GM12865 (cell line): ENCODE results near the gene PIM3.

Experiments
- DNase-seq: peaks from one replicate; pipeline ENCODE4 v3.0.0; 2010; ENCODE audit warnings: low read depth
- H3K4me3 ChIP-seq: 2 replicates; pipeline ENCODE4 v1.5.1; 2011; ENCODE audit warnings: mild to moderate bottlenecking, low read depth, low read length, control low read depth
- TF ChIP-seq, protein P1 (sequence below): IDR thresholded peaks from 2 replicates; pipeline ENCODE4 v1.5.1; 2011; ENCODE audit warnings: low read length, control low read depth, low read depth, inconsistent platforms; ENCODE audit not compliant: insufficient read depth; ENCODE audit errors: missing control alignments

The PIM3 gene

DNA sequence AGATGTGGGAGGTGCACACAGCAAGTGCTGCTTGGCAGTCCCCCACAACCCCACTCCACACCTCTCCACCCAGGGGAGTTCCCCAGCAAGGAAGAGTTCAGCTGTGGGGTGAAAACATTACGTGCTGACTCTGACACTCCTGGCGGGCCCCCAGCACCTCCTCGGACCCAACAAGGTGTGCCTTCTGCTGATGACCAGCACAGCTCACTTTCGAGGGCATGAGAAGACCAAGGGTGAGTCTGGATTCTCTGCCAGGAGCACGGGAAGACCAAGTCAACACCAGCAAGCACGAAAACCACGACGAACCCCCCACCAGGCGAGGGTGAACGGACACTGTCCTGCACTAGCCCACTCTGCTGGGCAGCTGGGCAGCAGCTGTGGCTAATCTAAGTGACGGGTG is 43.7 kb upstream of the PIM3 start:
- no peak overlapping the region; the same call in 1 of the 2 replicates for H3K4me3 ChIP-seq
- DNase-seq = no peak
- TF ChIP-seq, protein P1, sequence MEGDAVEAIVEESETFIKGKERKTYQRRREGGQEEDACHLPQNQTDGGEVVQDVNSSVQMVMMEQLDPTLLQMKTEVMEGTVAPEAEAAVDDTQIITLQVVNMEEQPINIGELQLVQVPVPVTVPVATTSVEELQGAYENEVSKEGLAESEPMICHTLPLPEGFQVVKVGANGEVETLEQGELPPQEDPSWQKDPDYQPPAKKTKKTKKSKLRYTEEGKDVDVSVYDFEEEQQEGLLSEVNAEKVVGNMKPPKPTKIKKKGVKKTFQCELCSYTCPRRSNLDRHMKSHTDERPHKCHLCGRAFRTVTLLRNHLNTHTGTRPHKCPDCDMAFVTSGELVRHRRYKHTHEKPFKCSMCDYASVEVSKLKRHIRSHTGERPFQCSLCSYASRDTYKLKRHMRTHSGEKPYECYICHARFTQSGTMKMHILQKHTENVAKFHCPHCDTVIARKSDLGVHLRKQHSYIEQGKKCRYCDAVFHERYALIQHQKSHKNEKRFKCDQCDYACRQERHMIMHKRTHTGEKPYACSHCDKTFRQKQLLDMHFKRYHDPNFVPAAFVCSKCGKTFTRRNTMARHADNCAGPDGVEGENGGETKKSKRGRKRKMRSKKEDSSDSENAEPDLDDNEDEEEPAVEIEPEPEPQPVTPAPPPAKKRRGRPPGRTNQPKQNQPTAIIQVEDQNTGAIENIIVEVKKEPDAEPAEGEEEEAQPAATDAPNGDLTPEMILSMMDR = no peak

DNA sequence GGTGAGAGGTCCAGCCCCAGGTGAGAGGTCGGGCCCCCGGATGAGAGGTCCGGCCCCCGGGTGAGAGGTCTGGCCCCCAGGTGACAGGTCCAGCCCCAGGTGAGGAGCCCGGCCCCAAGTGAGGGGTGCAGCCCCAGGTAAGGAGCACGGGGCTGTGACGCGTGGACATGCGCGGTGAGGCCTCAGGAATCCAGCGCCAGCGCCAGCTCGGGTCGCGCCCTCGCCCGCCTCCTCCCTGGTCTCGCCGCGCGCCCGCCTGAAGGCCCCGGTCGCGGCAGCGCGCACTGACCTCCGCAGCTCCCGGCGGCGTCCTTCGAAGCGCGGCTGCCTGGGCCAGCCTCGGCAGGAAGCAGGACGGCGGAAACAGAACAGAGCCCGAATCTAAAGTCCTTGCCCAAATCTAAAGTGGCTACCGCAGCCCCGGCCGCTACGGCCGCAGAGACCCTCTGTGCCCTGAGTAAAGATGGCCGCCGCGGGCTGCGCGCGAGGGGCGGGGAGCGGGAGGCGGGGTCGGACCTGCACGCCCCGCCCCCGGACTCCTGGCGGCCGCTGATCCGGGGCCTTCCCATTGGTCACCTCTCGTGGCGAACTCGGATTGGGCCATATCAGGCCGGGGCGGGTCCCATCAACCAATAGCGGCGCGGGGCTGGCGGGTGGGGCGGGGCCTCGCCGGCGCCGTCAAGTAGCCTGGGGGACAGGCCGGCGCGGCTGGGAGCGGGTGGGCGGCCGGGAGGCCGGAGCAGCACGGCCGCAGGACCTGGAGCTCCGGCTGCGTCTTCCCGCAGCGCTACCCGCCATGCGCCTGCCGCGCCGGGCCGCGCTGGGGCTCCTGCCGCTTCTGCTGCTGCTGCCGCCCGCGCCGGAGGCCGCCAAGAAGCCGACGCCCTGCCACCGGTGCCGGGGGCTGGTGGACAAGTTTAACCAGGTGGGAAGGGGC is 42.3 kb upstream of the PIM3 start, which contains the start of the genes ALG12 and CRELD2:
Gene ALG12 (minus strand): TSS at position 465 of the 937 bp plus-strand sequence. CDS start 4,673 bp downstream, outside the sequence.
Gene CRELD2 (plus strand): TSS at position 661 of the 937 bp plus-strand sequence. CDS start 136 bp downstream, at position 797.
- TF ChIP-seq, protein P1 = no peak

DNA sequence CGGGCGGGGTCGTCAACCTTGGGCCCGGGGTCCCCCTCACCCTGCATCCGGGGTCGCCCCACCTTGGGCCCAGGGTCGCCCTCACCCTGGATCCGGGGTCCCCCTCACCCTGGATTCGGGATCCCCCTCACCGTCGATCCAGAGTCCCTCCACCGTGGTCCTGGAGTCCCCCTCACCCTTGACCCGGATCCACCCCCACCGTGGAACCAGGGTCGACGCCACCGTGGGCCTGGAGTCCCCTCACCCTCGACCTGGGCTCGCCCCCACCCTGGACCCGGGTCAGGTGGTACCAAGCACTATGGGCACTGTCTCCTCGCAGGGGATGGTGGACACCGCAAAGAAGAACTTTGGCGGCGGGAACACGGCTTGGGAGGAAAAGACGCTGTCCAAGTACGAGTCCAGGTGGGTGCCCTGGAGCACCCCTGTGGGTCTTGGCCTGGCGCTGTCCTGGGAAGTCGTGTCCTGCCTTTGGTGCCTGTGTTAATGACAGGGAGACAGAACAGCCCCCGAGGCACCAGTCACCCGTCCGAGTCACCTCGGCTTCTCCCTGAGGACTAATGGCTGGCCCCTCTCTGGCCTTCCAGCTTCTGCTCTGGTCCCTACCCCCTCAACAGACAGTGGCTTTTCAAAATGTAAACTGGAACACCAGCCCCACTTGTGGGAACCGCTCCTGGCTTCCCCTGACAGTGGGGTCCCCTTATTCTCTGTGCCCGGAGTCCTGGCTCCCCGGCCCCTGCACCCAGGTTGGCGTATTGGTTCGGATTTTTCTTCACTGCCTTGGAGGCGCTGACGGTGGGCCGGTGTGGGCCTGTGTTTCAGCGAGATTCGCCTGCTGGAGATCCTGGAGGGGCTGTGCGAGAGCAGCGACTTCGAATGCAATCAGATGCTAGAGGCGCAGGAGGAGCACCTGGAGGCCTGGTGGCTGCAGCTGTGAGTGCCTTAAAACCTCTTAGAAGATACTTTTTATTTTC is 41.4 kb upstream of the PIM3 start:
- H3K4me3 ChIP-seq = peak overlapping the region; percentile 88
- no peak for DNase-seq
- TF ChIP-seq, protein P1 = no peak

More for the DNA sequence above, 42.3 kb upstream of the PIM3 start, which contains the start of the genes ALG12 and CRELD2:
- H3K4me3 ChIP-seq = peak within 1 kb of the TSS; percentile 99
- peak; percentile 98 for DNase-seq

DNA sequence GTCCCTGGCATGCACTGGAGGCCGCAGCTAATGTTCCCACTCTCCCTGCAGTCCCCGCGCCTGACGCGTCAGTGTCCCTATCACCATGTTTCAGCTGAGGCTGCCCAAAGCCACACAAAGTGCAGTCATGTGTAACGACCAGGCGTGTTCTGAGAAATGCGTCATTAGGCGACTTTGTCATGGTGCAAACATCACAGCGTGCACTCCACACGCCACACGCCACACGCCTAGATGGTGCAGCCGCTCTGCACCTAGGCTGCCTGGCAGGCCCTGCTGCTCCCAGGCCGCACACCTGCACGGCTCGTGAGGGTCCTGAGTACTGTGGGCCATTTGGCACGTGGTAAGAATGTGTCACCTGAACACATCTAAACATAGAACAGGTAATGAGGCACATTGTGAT is 39.7 kb upstream of the PIM3 start:
- H3K4me3 ChIP-seq = no peak overlapping the region
- DNase-seq = no peak
- TF ChIP-seq, protein P1 = no peak

DNA sequence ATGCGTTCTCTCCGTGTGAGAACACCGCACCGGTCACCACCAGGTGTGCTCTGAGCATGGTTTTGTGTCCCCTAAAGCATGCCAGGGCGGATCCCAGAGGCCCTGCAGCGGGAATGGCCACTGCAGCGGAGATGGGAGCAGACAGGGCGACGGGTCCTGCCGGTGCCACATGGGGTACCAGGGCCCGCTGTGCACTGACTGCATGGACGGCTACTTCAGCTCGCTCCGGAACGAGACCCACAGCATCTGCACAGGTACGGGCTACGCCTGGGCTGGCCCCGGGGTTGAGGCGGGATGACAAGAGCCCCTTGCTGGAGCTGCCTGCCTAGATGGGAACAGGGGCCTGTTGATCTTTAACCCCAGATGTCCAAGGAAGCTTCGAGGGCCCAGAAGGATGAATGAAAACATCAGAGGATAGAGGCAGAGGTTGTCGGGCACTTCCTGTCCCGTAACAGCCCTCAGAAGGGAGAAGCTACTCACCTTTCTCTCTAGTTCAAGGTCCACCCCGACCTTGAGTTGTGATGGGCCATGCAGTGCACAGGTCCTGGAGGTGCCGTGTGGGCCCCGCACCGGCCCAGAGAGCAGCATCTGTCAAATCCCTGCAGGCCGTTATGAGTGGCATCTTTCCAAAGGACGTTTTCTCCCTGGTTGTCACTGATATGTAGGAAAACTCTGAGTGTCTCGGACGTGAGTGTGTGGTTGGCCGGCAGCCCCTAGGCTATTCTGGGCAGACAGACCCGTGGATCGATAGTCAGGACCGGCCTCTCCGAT is 38.9 kb upstream of the PIM3 start:
- H3K4me3 ChIP-seq = no peak overlapping the region
- TF ChIP-seq, protein P1 = no peak
- no peak for DNase-seq

DNA sequence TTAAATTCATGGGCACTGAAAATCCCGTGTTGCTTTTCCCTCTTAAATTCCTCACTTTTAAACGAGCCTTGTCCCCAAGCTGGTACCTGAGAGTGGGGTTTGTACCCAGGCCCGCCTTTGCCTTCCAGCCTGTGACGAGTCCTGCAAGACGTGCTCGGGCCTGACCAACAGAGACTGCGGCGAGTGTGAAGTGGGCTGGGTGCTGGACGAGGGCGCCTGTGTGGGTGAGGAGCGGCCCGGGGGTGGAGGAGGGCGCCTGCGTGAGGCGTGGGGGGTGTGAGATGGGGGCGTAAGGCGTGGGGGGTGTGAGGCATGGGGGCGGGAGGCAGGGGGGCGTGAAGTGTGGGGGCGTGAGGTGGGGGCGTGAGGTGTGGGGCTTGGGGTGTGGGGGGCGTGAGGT is 38.1 kb upstream of the PIM3 start:
- no peak overlapping the region for H3K4me3 ChIP-seq
- TF ChIP-seq, protein P1 = no peak
- no peak for DNase-seq
